Gastrocnemius medialis (tissue), 4 donors: Measurements from ENCODE around the gene MCF2. TPM values are rescaled to one million over a fixed set of nuclear protein-coding genes. Genes with fewer than 3 reads are reported as not detected.
A peak's percentile ranks its signal among the peaks of the same experiment; 100 is the strongest.

ENCODE experiments used
- ATAC-seq, 2 donors: fragments of 150-250 bp; one replicate each; pipeline ENCODE4 v1.9.1; 2016
- DNase-seq, 2 donors: peaks; one replicate each; pipeline ENCODE4 v3.0.0-alpha.2; 2019
- H3K27ac ChIP-seq, 4 donors: fragments of 200-600 bp; sonication (generic); 1 replicate in 1 of 4; 2 replicates in 3 of 4; pipeline ENCODE4 v1.5.1; 2016 to 2018; ENCODE audit warnings: mild to moderate bottlenecking in 2 of 4, moderate library complexity in 1 of 4
- H3K27me3 ChIP-seq, 3 donors: fragments of 200-600 bp; sonication (generic) in 2 of 3; 1 replicate in 1 of 3; 2 replicates in 2 of 3; pipeline versions ENCODE4 v1.5.1 to v1.6.0; 2016 to 2019; ENCODE audit warnings: mild to moderate bottlenecking in 1 of 3, moderate library complexity in 1 of 3
- H3K36me3 ChIP-seq, 2 donors: fragments of 200-600 bp; sonication (generic) in 1 of 2; one replicate each; pipeline ENCODE4 v1.5.1; 2017 to 2018
- H3K4me1 ChIP-seq, 2 donors: fragments of 200-600 bp; sonication (generic) in 1 of 2; one replicate each; pipeline ENCODE4 v1.5.1; 2016 to 2017; ENCODE audit warnings: mild to moderate bottlenecking in 2 of 2
- H3K4me3 ChIP-seq, 4 donors: fragments of 200-600 bp; sonication (generic) in 3 of 4; 1 replicate in 1 of 4; 2 replicates in 3 of 4; pipeline ENCODE4 v1.5.1; 2016 to 2019; ENCODE audit warnings: mild to moderate bottlenecking in 2 of 4
- H3K9me3 ChIP-seq, 3 donors: fragments of 200-600 bp; sonication (generic) in 2 of 3; 1 replicate in 1 of 3; 2 replicates in 2 of 3; pipeline ENCODE4 v1.5.1; 2016 to 2019
- CTCF ChIP-seq, 5 experiments: fragments of 450-650 bp in 3 of 5; fragments of 200-600 bp in 2 of 5; sonication (generic) in 2 of 5; IDR thresholded peaks in 4 of 5; conservative IDR thresholded peaks in 1 of 5; 1 replicate in 4 of 5; 2 replicates in 1 of 5; pipeline ENCODE4 v1.5.1; 2016 to 2019; ENCODE audit warnings: antibody characterized with exemption in 5 of 5, mild to moderate bottlenecking in 3 of 5, moderate library complexity in 3 of 5
- POLR2A ChIP-seq, 2 donors: fragments of 450-650 bp; IDR thresholded peaks; one replicate each; pipeline ENCODE4 v1.6.1; 2017; ENCODE audit warnings: antibody characterized with exemption in 2 of 2, mild to moderate bottlenecking in 2 of 2, moderate library complexity in 2 of 2
- in situ Hi-C, 4 donors: fragments of 200-750 bp; cut with MboI; loops; one replicate each; pipeline versions ENCODE4 v1.15.0 to v1.8.0; 2017; ENCODE audit warnings: low sequenced_read_pairs in 4 of 4
- intact Hi-C: fragments of 100-400 bp; cut with DNase I; formaldehyde crosslinking; loops from one replicate; pipeline ENCODE4 v1.15.1; 2023; ENCODE audit warnings: low total_unique reads
- total RNA-seq, 4 donors: library from RNA; depleted of rRNA; stranded (reverse); fragments of >200 nt; gene quantifications; one replicate each; pipeline versions ENCODE4 v1.1.0 to v1.2.3, GENCODE V29; 2016

Gene MCF2
- total RNA-seq, 4 donors from 2014 or later = not detected

GRCh38 chrX:139559383-139560042, 148.5 kb downstream of the MCF2 start:
- no peaks in the 10 kb centered on the region for H3K4me1 ChIP-seq

GRCh38 chrX:139554991-139555675, 152.8 kb downstream of the MCF2 start:
- Histone ChIP-seq H3K4me3 (no peak overlapping the region), H3K4me1 (no peaks in the 10 kb centered on the region), H3K27me3 (peaks cover 0 to 2% (median 0%) of the 10 kb centered on the region in 3 donors), H3K27ac (no peak overlapping the region), H3K36me3 (no peaks in the 10 kb centered on the region), H3K9me3 (no peaks in the 10 kb centered on the region)
- DNase-seq = no peak
- TF ChIP-seq CTCF (IDR thresholded peaks at IDR 0.05 in 4 of 5, conservative IDR thresholded peaks at IDR 0.05 in 1 of 5) = no peak
- TF ChIP-seq POLR2A (IDR thresholded peaks at IDR 0.05) = no peak
- intact Hi-C loops (loop anchor here (5.0 kb wide), 1 partner anchor 428 kb away; no protein-coding TSS in a partner anchor), in situ Hi-C loops (loop anchor here (10.0 to 25.0 kb wide), 3 partner anchors 418 to 793 kb away; no protein-coding TSS in a partner anchor)
- no peak for ATAC-seq

More at GRCh38 chrX:139559383-139560042, 148.5 kb downstream of the MCF2 start:
- Histone ChIP-seq H3K9me3 (no peaks in the 10 kb centered on the region), H3K27me3 (no peaks in the 10 kb centered on the region), H3K36me3 (no peaks in the 10 kb centered on the region), H3K4me3 (no peak overlapping the region), H3K27ac (no peak overlapping the region)
- TF ChIP-seq CTCF (IDR thresholded peaks at IDR 0.05 in 4 of 5, conservative IDR thresholded peaks at IDR 0.05 in 1 of 5) (peak in 3 of 5 experiments; percentile 47 to 57 (median 48)), POLR2A (IDR thresholded peaks at IDR 0.05) (no peak)
- DNase-seq (peak in 1 of 2 donors; percentile 3), ATAC-seq (peak; percentile 69 to 80)
- intact Hi-C loops (loop anchor here (5.0 kb wide), 1 partner anchor 432 kb away; no protein-coding TSS in a partner anchor), in situ Hi-C loops (loop anchor here (10.0 to 25.0 kb wide), 3 partner anchors 422 to 797 kb away; no protein-coding TSS in a partner anchor)

GRCh38 chrX:139554376-139554775, 153.6 kb downstream of the MCF2 start:
- Histone ChIP-seq H3K9me3 (no peaks in the 10 kb centered on the region), H3K36me3 (no peaks in the 10 kb centered on the region), H3K4me3 (no peak overlapping the region), H3K4me1 (no peaks in the 10 kb centered on the region), H3K27me3 (peaks cover 0 to 2% (median 0%) of the 10 kb centered on the region in 3 donors), H3K27ac (no peak overlapping the region)
- TF ChIP-seq POLR2A (IDR thresholded peaks at IDR 0.05) (no peak), CTCF (IDR thresholded peaks at IDR 0.05 in 4 of 5, conservative IDR thresholded peaks at IDR 0.05 in 1 of 5) (no peak)
- no peak for DNase-seq
- ATAC-seq = no peak
- in situ Hi-C loops = loop anchor here (10.0 to 25.0 kb wide), 3 partner anchors 417 to 792 kb away; no protein-coding TSS in a partner anchor
- intact Hi-C loops = no loop called here

- in situ Hi-C loops = no loop called here
These were observed 163.4 kb downstream of the MCF2 start for GRCh38 chrX:139544591-139544990.

More at GRCh38 chrX:139544591-139544990, 163.4 kb downstream of the MCF2 start:
- no peak overlapping the region for H3K4me3 ChIP-seq
- no peaks in the 10 kb centered on the region for H3K9me3 ChIP-seq
- no peaks in the 10 kb centered on the region for H3K27me3 ChIP-seq
- H3K4me1 ChIP-seq = no peaks in the 10 kb centered on the region
- TF ChIP-seq POLR2A (IDR thresholded peaks at IDR 0.05) (no peak), CTCF (IDR thresholded peaks at IDR 0.05 in 4 of 5, conservative IDR thresholded peaks at IDR 0.05 in 1 of 5) (no peak)
- intact Hi-C loops = no loop called here
- no peak overlapping the region for H3K27ac ChIP-seq
- ATAC-seq (no peak), DNase-seq (no peak)
- no peaks in the 10 kb centered on the region for H3K36me3 ChIP-seq
